Heart right ventricle (tissue), 16 donors: Measurements from ENCODE around the gene KIF21B. TPM values are rescaled to one million over a fixed set of nuclear protein-coding genes. Genes with fewer than 3 reads are reported as not detected.

Experiments used
- ATAC-seq, 8 donors: fragments of 200-7000 bp; cut with Tn5 transposase; one replicate each; pipeline ENCODE4 v1.9.1; 2020; ENCODE audit warnings: mild to moderate bottlenecking in 8 of 8, moderate library complexity in 8 of 8, moderate number of reproducible peaks in 1 of 8
- DNase-seq, 2 donors: peaks; one replicate each; pipeline ENCODE4 v3.0.0-alpha.2; 2020
- H3K27ac ChIP-seq, 10 donors: fragments of 200-600 bp; sonication (generic) in 2 of 10; one replicate each; pipeline versions ENCODE4 v1.5.0 to v1.8.0; 2020 to 2022; ENCODE audit warnings: mild to moderate bottlenecking in 3 of 10
- H3K27me3 ChIP-seq, 7 donors: fragments of 200-600 bp; one replicate each; pipeline ENCODE4 v1.8.0; 2021 to 2022; ENCODE audit warnings: mild to moderate bottlenecking in 2 of 7
- H3K36me3 ChIP-seq, 9 donors: fragments of 200-600 bp; sonication (generic) in 1 of 9; one replicate each; pipeline versions ENCODE4 v1.5.0 to v1.8.0; 2020 to 2022; ENCODE audit warnings: mild to moderate bottlenecking in 2 of 9
- H3K4me1 ChIP-seq, 9 donors: fragments of 200-600 bp; sonication (generic) in 1 of 9; one replicate each; pipeline versions ENCODE4 v1.5.0 to v1.8.0; 2020 to 2022; ENCODE audit warnings: mild to moderate bottlenecking in 4 of 9
- H3K4me3 ChIP-seq, 10 donors: fragments of 200-600 bp; sonication (generic) in 2 of 10; one replicate each; pipeline versions ENCODE4 v1.5.0 to v1.8.0; 2020 to 2022; ENCODE audit warnings: mild to moderate bottlenecking in 7 of 10, moderate library complexity in 2 of 10
- H3K9me3 ChIP-seq, 11 donors: fragments of 200-600 bp in 10 of 11; sonication (generic) in 2 of 11; one replicate each; pipeline versions ENCODE4 v1.5.0 to v1.8.0; 2013 to 2022; ENCODE audit warnings: mild to moderate bottlenecking in 2 of 11, control low read depth in 1 of 11, moderate library complexity in 1 of 11
- WGBS, 2 donors: extraction: QIAGEN DNeasy Blood & Tissue Kit; methylation state at CpG; one replicate each; pipeline ENCODE4 v1.1.7; 2013; ENCODE audit warnings: inconsistent platforms in 1 of 2; 5-methylcytosine and 5-hydroxymethylcytosine counted together
- intact Hi-C, 10 donors: fragments of 100-400 bp; cut with DNase I; formaldehyde crosslinking; loops; one replicate each; pipeline versions ENCODE4 v1.11.1 to v1.14.2; 2022
- polyA plus RNA-seq, 2 donors: library from polyadenylated mRNA; stranded (reverse); fragments of 200-250 nt; gene quantifications; one replicate each; pipeline ENCODE4 v1.2.3, GENCODE V29; 2013
- total RNA-seq, 10 donors: library from RNA; stranded (reverse); fragmentation: NEBNext Ultra II Directional in 3 of 10; extraction: Animal tissue kit (Norgen Biotek cat#: 25700) in 3 of 10; gene quantifications; one replicate each; pipeline versions ENCODE4 v1.2.1 to v1.2.4, GENCODE V29; 2021 to 2023
- TF ChIP-seq, protein P1 (sequence below), 9 donors: fragments of 200-600 bp; sonication (generic) in 2 of 9; IDR thresholded peaks; one replicate each; pipeline versions ENCODE4 v1.5.0 to v1.8.0; 2021 to 2022; ENCODE audit warnings: antibody characterized with exemption in 9 of 9, mild to moderate bottlenecking in 5 of 9, moderate library complexity in 1 of 9
- donor health status: Arrhythmogenic right ventricular cardiomyopathy.
- donor health status: ischemic (EF 13 %, LVEDD 7.1; RV severe dilation, severe dysfunction).
- donor health status: healthy with polysubstance abuse.
- donor health status: DM: no; HTN: yes; CAD: no.
- donor health status: DM: no; HTN: no; CAD: no.
- donor health status: ischemic (EF 25% LVEDD 6.9; RV normal size, moderate dysfunction).
- donor health status: ischemic (EF 25% LVEDD 5.7; RV mildly dilated, moderate dysfunction).
- donor health status: healthy.
- donor health status: DM: yes; HTN: yes; CAD: no.
- donor health status: Ischemic cardiomyopathy.
- donor health status: ischemic (EF 35%, LVEDD 5.7; RV mildly dilated, moderate dysfunction).
- donor health status: nonischemic (EF 11% LVEDD 7.7; RV severe dilation, severe dysfunction).
- donor health status: DM: yes; HTN: yes; CAD: no.
- donor health status: PGD.
- donor health status: ischemic (EF 29% LVEDD 5.4; RV normal size, mild dysfunction).
- donor health status: nonischemic (EF 23%, LVEDD 6.1; RV moderate dilation, normal function).

The KIF21B gene
- total and polyA plus RNA-seq, 12 donors = 0.10 to 2.6 (median 0.41) TPM

DNA sequence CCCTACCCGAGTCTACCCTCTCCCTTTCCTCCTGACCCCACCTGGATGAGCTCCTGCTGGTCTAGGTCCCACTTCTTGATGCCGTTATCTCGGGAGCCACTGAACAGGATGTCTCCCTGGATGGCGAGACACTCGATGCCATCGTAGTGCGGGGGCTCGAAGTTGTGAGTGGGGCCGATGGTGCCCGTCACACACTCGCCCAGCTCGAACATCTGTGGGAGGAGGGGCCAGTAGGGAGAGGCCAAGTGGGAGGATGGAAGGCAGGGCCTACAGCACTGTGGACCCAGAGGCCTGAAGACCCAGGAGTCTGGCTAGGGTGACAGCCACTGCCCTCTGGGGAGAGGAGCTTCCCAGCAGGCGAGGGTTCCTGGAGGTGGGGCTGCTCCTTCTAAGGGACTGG is 48.1 kb downstream of the KIF21B start:
- intact Hi-C loops = loop anchor here in 2 of 10 donors (2.0 to 10.0 kb wide), 2 partner anchors 67 to 249 kb away; no protein-coding TSS in a partner anchor
- TF ChIP-seq, protein P1, sequence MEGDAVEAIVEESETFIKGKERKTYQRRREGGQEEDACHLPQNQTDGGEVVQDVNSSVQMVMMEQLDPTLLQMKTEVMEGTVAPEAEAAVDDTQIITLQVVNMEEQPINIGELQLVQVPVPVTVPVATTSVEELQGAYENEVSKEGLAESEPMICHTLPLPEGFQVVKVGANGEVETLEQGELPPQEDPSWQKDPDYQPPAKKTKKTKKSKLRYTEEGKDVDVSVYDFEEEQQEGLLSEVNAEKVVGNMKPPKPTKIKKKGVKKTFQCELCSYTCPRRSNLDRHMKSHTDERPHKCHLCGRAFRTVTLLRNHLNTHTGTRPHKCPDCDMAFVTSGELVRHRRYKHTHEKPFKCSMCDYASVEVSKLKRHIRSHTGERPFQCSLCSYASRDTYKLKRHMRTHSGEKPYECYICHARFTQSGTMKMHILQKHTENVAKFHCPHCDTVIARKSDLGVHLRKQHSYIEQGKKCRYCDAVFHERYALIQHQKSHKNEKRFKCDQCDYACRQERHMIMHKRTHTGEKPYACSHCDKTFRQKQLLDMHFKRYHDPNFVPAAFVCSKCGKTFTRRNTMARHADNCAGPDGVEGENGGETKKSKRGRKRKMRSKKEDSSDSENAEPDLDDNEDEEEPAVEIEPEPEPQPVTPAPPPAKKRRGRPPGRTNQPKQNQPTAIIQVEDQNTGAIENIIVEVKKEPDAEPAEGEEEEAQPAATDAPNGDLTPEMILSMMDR (IDR thresholded peaks at IDR 0.05) = no peak
- no peak overlapping the region for H3K27ac ChIP-seq
- peaks cover 0 to 7% (median 0%) of the 10 kb centered on the region in 11 donors for H3K9me3 ChIP-seq
- WGBS, 2 donors = 94 to 95% methylated on average over 13 of the region's 13 CpGs
- H3K36me3 ChIP-seq = peaks cover 0 to 57% (median 0%) of the 10 kb centered on the region in 9 donors
- DNase-seq (no peak), ATAC-seq (no peak)
- H3K27me3 ChIP-seq = peaks cover 0 to 6% (median 0%) of the 10 kb centered on the region in 7 donors
- H3K4me3 ChIP-seq = no peak overlapping the region
- peaks cover 0 to 9% (median 0%) of the 10 kb centered on the region in 9 donors for H3K4me1 ChIP-seq

GRCh38 chr1:200974711-200975110 is 48.8 kb downstream of the KIF21B start:
- WGBS, 2 donors = 93 to 97% methylated on average over 12 of the region's 12 CpGs
- Histone ChIP-seq H3K27me3 (peaks cover 0 to 6% (median 0%) of the 10 kb centered on the region in 7 donors), H3K4me1 (peaks cover 0 to 9% (median 3%) of the 10 kb centered on the region in 9 donors), H3K36me3 (peaks cover 0 to 49% (median 0%) of the 10 kb centered on the region in 9 donors), H3K27ac (no peak overlapping the region), H3K4me3 (no peak overlapping the region), H3K9me3 (peaks cover 0 to 2% (median 0%) of the 10 kb centered on the region in 11 donors)
- intact Hi-C loops = loop anchor here in 8 of 10 donors (2.0 to 10.0 kb wide), 7 partner anchors 68 to 253 kb away; partner anchors contain the start of gene CACNA1S (in 5 of the 8)
- no peak for ATAC-seq
- no peak for DNase-seq
- TF ChIP-seq, protein P1 (IDR thresholded peaks at IDR 0.05) = no peak

GRCh38 chr1:200973937-200974657 is 49.4 kb downstream of the KIF21B start:
- H3K27ac ChIP-seq = no peak overlapping the region
- DNase-seq (no peak), ATAC-seq (no peak)
- H3K36me3 ChIP-seq = peaks cover 0 to 44% (median 0%) of the 10 kb centered on the region in 9 donors
- H3K9me3 ChIP-seq = no peaks in the 10 kb centered on the region
- whole genome bisulfite sequencing, 2 donors = 86 to 88% methylated on average over 19 of the region's 19 CpGs
- peaks cover 0 to 6% (median 0%) of the 10 kb centered on the region in 7 donors for H3K27me3 ChIP-seq
- H3K4me1 ChIP-seq = peaks cover 0 to 9% (median 3%) of the 10 kb centered on the region in 9 donors
- no peak overlapping the region for H3K4me3 ChIP-seq
- intact Hi-C loops = loop anchor here in 9 of 10 donors (2.0 to 10.0 kb wide), 11 partner anchors 65 to 253 kb away; partner anchors contain the start of gene CACNA1S (in 5 of the 9)
- TF ChIP-seq, protein P1 (IDR thresholded peaks at IDR 0.05) = no peak

DNA sequence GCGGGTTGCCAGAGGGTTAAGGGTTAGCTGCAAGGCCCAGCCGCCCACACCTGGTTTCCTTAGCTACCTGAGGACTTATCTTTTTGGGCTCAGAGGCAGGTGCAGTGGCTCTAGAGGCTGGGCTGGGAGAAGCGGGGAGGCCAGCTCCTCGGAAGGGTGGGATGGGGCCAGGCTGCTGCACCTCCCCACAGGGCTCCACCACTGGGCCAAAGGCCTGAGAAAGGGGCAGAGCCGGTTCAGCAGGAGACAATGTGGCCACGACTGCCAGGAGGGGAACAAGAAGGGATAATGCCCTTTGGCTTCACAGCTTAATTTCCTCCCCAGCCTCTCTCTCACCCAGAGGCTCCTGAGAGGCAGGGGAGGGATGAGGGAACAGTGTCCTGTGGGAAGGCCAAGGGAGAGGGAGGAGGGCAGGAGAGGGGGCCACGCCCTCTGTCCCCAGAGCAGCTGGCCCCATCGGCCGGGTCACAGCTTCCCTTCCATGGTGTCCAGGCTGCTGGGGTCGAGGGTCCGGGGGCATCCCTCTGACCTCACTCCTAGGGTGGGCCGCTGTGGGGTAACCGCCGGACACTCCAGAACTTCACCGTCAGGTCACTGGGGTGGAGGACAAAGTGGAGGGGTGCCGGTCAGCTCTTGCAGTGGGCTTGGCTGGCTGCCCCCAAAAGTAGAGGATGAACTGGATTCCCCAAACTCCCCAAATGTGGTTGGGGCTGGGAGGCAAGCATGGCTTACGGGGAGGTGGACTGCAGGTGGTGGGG is 50.4 kb downstream of the KIF21B start:
- DNase-seq = no peak
- no peak for ATAC-seq
- 89 to 94% methylated on average over 17 of the region's 17 CpGs for WGBS, 2 donors
- TF ChIP-seq, protein P1 (IDR thresholded peaks at IDR 0.05) = no peak
- Histone ChIP-seq H3K4me3 (no peak overlapping the region), H3K27ac (no peak overlapping the region), H3K4me1 (peaks cover 0 to 9% (median 3%) of the 10 kb centered on the region in 9 donors), H3K36me3 (peaks cover 0 to 36% (median 0%) of the 10 kb centered on the region in 9 donors), H3K27me3 (peaks cover 0 to 6% (median 0%) of the 10 kb centered on the region in 7 donors), H3K9me3 (no peaks in the 10 kb centered on the region)
- intact Hi-C loops = loop anchor here (1.0 to 10.0 kb wide), 12 partner anchors 66 to 254 kb away; partner anchors contain the start of gene CACNA1S (in 5 of the 10)
